ENCODE data around the gene CTXND1.

Gene CTXND1

GRCh38 chr15:80251428-80252120 is 439 bp downstream of the CTXND1 start:
- no peak for DNase-seq

- DNase-seq: no peak
These were observed 1.2 kb downstream of the CTXND1 start for GRCh38 chr15:80250614-80251427.

- no peak for DNase-seq
These were observed 2.0 kb downstream of the CTXND1 start for GRCh38 chr15:80249973-80250372.

- DNase-seq: no peak
These were observed 4.7 kb downstream of the CTXND1 start for GRCh38 chr15:80247320-80247719.

GRCh38 chr15:80246425-80246894 is 5.6 kb downstream of the CTXND1 start:
- DNase-seq: no peak

GRCh38 chr15:80242802-80243201 is 9.2 kb downstream of the CTXND1 start:
- no peak for DNase-seq

- DNase-seq: no peak
These were observed 9.8 kb downstream of the CTXND1 start for GRCh38 chr15:80242132-80242769.

GRCh38 chr15:80241508-80241907 is 10.5 kb downstream of the CTXND1 start:
- no peak for DNase-seq

- DNase-seq: no peak
These were observed 11.7 kb downstream of the CTXND1 start for GRCh38 chr15:80240276-80240675.

- peak; percentile 5 for DNase-seq
These were observed 17.1 kb downstream of the CTXND1 start for GRCh38 chr15:80234883-80235282.

- DNase-seq: no peak
These were observed 18.4 kb downstream of the CTXND1 start for GRCh38 chr15:80233581-80233980.

GRCh38 chr15:80231371-80231770 is 20.6 kb downstream of the CTXND1 start:
- no peak for DNase-seq

GRCh38 chr15:80228959-80229610 is 22.9 kb downstream of the CTXND1 start:
- no peak for DNase-seq

GRCh38 chr15:80219955-80220354 is 32.1 kb downstream of the CTXND1 start:
- no peak for DNase-seq

- no peak for DNase-seq
These were observed 34.6 kb downstream of the CTXND1 start for GRCh38 chr15:80217327-80217900.

- DNase-seq: no peak
These were observed 35.1 kb downstream of the CTXND1 start for GRCh38 chr15:80216911-80217310.

- no peak for DNase-seq
These were observed 35.9 kb downstream of the CTXND1 start for GRCh38 chr15:80216141-80216540.

- DNase-seq: no peak
These were observed 37.1 kb downstream of the CTXND1 start for GRCh38 chr15:80214910-80215309.

- no peak for DNase-seq
These were observed 40.0 kb downstream of the CTXND1 start for GRCh38 chr15:80211976-80212375.

GRCh38 chr15:80210611-80211573 is 41.1 kb downstream of the CTXND1 start:
- no peak for DNase-seq
